H9 (cell line): ENCODE data around the gene RPS19BP1. TPM values are rescaled to one million over a fixed set of nuclear protein-coding genes. Genes with fewer than 3 reads are reported as not detected.

Experiments used
- DNase-seq: peaks from one replicate; pipeline ENCODE4 v3.0.0-alpha.2; 2017
- H2AFZ ChIP-seq: one replicate; pipeline ENCODE4 v1.6.1; 2013; ENCODE audit warnings: mild to moderate bottlenecking, low read length, control low read depth, moderate library complexity
- H2AK5ac ChIP-seq: 2 replicates; pipeline ENCODE4 v1.6.1; 2013; ENCODE audit warnings: low read length, control low read depth, mixed read lengths; ENCODE audit not compliant: insufficient read length
- H2BK120ac ChIP-seq: one replicate; pipeline ENCODE4 v1.6.1; 2013; ENCODE audit warnings: low read depth, mild to moderate bottlenecking, low read length, control low read depth, inconsistent platforms; ENCODE audit not compliant: poor library complexity, severe bottlenecking
- H2BK12ac ChIP-seq: 2 replicates; pipeline ENCODE4 v1.6.1; 2013; ENCODE audit warnings: low read length, control low read depth, mixed read lengths, low read depth; ENCODE audit not compliant: insufficient read length
- H2BK15ac ChIP-seq: 2 replicates; pipeline ENCODE4 v1.6.1; 2013; ENCODE audit warnings: low read depth, low read length, control low read depth
- H2BK20ac ChIP-seq: one replicate; pipeline ENCODE4 v1.6.1; 2013; ENCODE audit warnings: low read depth, mild to moderate bottlenecking, low read length, control low read depth, inconsistent platforms; ENCODE audit not compliant: poor library complexity, severe bottlenecking
- H2BK5ac ChIP-seq: 2 replicates; pipeline ENCODE4 v1.6.1; 2013; ENCODE audit warnings: low read length, control low read depth, mixed read lengths; ENCODE audit not compliant: insufficient read length
- H3K14ac ChIP-seq: 2 replicates; pipeline ENCODE4 v1.6.1; 2013; ENCODE audit warnings: low read length, control low read depth; ENCODE audit not compliant: insufficient read depth
- H3K18ac ChIP-seq: 2 replicates; pipeline ENCODE4 v1.6.1; 2013; ENCODE audit warnings: low read depth, mild to moderate bottlenecking, mixed read lengths, low read length, control low read depth; ENCODE audit not compliant: insufficient read length
- H3K23ac ChIP-seq: 2 replicates; pipeline ENCODE4 v1.6.1; 2013; ENCODE audit warnings: low read length, control low read depth, mixed read lengths, low read depth; ENCODE audit not compliant: insufficient read length
- H3K23me2 ChIP-seq: 2 replicates; pipeline ENCODE4 v1.6.1; 2013; ENCODE audit warnings: low read depth, mild to moderate bottlenecking, mixed read lengths, low read length, control low read depth; ENCODE audit not compliant: insufficient read length, poor library complexity, severe bottlenecking
- H3K27ac ChIP-seq: 2 replicates; pipeline ENCODE4 v1.5.1; 2013; ENCODE audit warnings: low read length, control low read depth, mixed read lengths, low read depth; ENCODE audit not compliant: insufficient read length
- H3K27me3 ChIP-seq: 2 replicates; pipeline ENCODE4 v1.6.1; 2013; ENCODE audit warnings: low read length, control low read depth, inconsistent platforms; ENCODE audit not compliant: insufficient read depth
- H3K4ac ChIP-seq: 2 replicates; pipeline ENCODE4 v1.6.1; 2013; ENCODE audit warnings: low read depth, mild to moderate bottlenecking, control low read depth, inconsistent platforms, low read length, moderate library complexity
- H3K4me1 ChIP-seq: 2 replicates; pipeline ENCODE4 v1.6.1; 2013; ENCODE audit warnings: low read length, control low read depth, inconsistent platforms; ENCODE audit not compliant: insufficient read depth
- H3K4me2 ChIP-seq: 2 replicates; pipeline ENCODE4 v1.6.1; 2013; ENCODE audit warnings: low read length, control low read depth, mixed read lengths; ENCODE audit not compliant: insufficient read length, insufficient read depth
- H3K56ac ChIP-seq: 2 replicates; pipeline ENCODE4 v1.6.1; 2013; ENCODE audit warnings: low read depth, mild to moderate bottlenecking, mixed read lengths, low read length, control low read depth; ENCODE audit not compliant: insufficient read length
- H3K79me1 ChIP-seq: 2 replicates; pipeline ENCODE4 v1.6.1; 2013; ENCODE audit warnings: low read depth, mild to moderate bottlenecking, moderate library complexity, low read length, control low read depth, inconsistent platforms; ENCODE audit not compliant: insufficient read depth, poor library complexity, severe bottlenecking
- H3K79me2 ChIP-seq: 2 replicates; pipeline ENCODE4 v1.6.1; 2013; ENCODE audit warnings: low read length, control low read depth, inconsistent platforms; ENCODE audit not compliant: insufficient read depth
- H3K9ac ChIP-seq: 2 replicates; pipeline ENCODE4 v1.6.1; 2013; ENCODE audit warnings: low read length, control low read depth, mixed read lengths; ENCODE audit not compliant: insufficient read length; ENCODE audit errors: extremely low read depth
- H3K9me3 ChIP-seq: one replicate; pipeline ENCODE4 v1.6.1; 2013; ENCODE audit warnings: low read depth, low read length, inconsistent platforms; ENCODE audit not compliant: control insufficient read depth
- H3T11ph ChIP-seq: one replicate; pipeline ENCODE4 v1.6.1; 2013; ENCODE audit warnings: mild to moderate bottlenecking, low read length, control low read depth, inconsistent platforms
- H4K20me1 ChIP-seq: one replicate; pipeline ENCODE4 v1.6.1; 2013; ENCODE audit not compliant: control insufficient read depth, insufficient read length, insufficient read depth
- H4K5ac ChIP-seq: 2 replicates; pipeline ENCODE4 v1.6.1; 2013; ENCODE audit warnings: low read depth, mild to moderate bottlenecking, mixed read lengths, low read length, control low read depth; ENCODE audit not compliant: insufficient read length
- H4K8ac ChIP-seq: replicated peaks from 2 replicates; pipeline ENCODE4 v1.6.1; 2013; ENCODE audit warnings: low read length, control low read depth, mixed read lengths, low read depth; ENCODE audit not compliant: insufficient read length
- H4K91ac ChIP-seq: 2 replicates; pipeline ENCODE4 v1.6.1; 2013; ENCODE audit warnings: low read depth, mild to moderate bottlenecking, moderate library complexity, mixed read lengths, low read length, control low read depth; ENCODE audit not compliant: insufficient read length
- H3K27ac Mint-ChIP-seq, 3 experiments: 2 replicates in 2 of 3; 3 replicates in 1 of 3; pipeline ENCODE4 v1.8.0; 2020 to 2021; ENCODE audit warnings: mixed read lengths in 3 of 3, mild to moderate bottlenecking in 1 of 3, moderate library complexity in 1 of 3
- H3K27me3 Mint-ChIP-seq: 2 replicates; pipeline ENCODE4 v1.8.0; 2021; ENCODE audit warnings: low read depth, mild to moderate bottlenecking, moderate library complexity, mixed read lengths
- H3K36me3 Mint-ChIP-seq, 3 experiments: 2 replicates in 2 of 3; 3 replicates in 1 of 3; pipeline ENCODE4 v1.8.0; 2020 to 2021; ENCODE audit warnings: low read depth in 3 of 3, mixed read lengths in 3 of 3; ENCODE audit not compliant: insufficient read depth in 1 of 3
- H3K4me1 Mint-ChIP-seq, 2 experiments: 2 replicates each; pipeline ENCODE4 v1.8.0; 2020; ENCODE audit warnings: mixed read lengths in 2 of 2
- H3K4me3 Mint-ChIP-seq, 2 experiments: 2 replicates in 1 of 2; 3 replicates in 1 of 2; pipeline ENCODE4 v1.8.0; 2020 to 2021; ENCODE audit warnings: mild to moderate bottlenecking in 2 of 2, mixed read lengths in 2 of 2, moderate library complexity in 1 of 2
- H3K9me3 Mint-ChIP-seq, 2 experiments: 2 replicates in 1 of 2; 3 replicates in 1 of 2; pipeline ENCODE4 v1.8.0; 2020; ENCODE audit warnings: mild to moderate bottlenecking in 2 of 2, mixed read lengths in 2 of 2, moderate library complexity in 1 of 2
- CTCF ChIP-seq: fragments of 200-600 bp; sonication (generic); conservative IDR thresholded peaks from 3 replicates; pipeline ENCODE4 v1.8.0; 2021; ENCODE audit warnings: antibody characterized with exemption, mild to moderate bottlenecking
- WGBS: extraction: QIAGEN DNeasy Blood & Tissue Kit; methylation state at CpG from one replicate; pipeline ENCODE4 v1.1.7; 2013; ENCODE audit warnings: missing lambda C conversion rate, low lambda C conversion rate, mixed read lengths; ENCODE audit not compliant: insufficient read length; ENCODE audit errors: extremely low coverage; 5-methylcytosine and 5-hydroxymethylcytosine counted together
- total RNA-seq: library from RNA; stranded (reverse); gene quantifications from 2 replicates; pipeline ENCODE4 v1.2.1, GENCODE V29; 2021

The RPS19BP1 gene
- total RNA-seq, 1 experiment from 2014 or later: 65.0 TPM

GRCh38 chr22:39482768-39483167 lies 49.8 kb downstream of the RPS19BP1 start:
- Histone ChIP-seq H3K79me1 (no peaks in the 10 kb centered on the region), H3K56ac (no peak overlapping the region), H3T11ph (no peak overlapping the region), H3K4me2 (no peak overlapping the region), H2BK5ac (no peak overlapping the region), H2BK120ac (no peak overlapping the region), H4K8ac (no peak overlapping the region), H3K23me2 (no peaks in the 10 kb centered on the region), H3K9me3 (no peaks in the 10 kb centered on the region), H3K4me1 (no peaks in the 10 kb centered on the region), H3K9ac (no peak overlapping the region), H3K27ac (no peak overlapping the region), H4K20me1 (no peaks in the 10 kb centered on the region), H4K5ac (no peak overlapping the region), H3K23ac (no peak overlapping the region), H4K91ac (no peak overlapping the region), H2BK15ac (no peak overlapping the region), H2AK5ac (no peak overlapping the region), H3K27me3 (no peaks in the 10 kb centered on the region), H2BK20ac (no peak overlapping the region), H3K79me2 (no peaks in the 10 kb centered on the region), H3K18ac (no peak overlapping the region), H2BK12ac (no peak overlapping the region), H3K14ac (no peak overlapping the region), H2AFZ (no peak overlapping the region), H3K4ac (no peak overlapping the region)
- peaks cover 41% of the 10 kb centered on the region for H3K27me3 Mint-ChIP-seq
- no peak for DNase-seq
- H3K4me1 Mint-ChIP-seq: no peaks in the 10 kb centered on the region
- H3K9me3 Mint-ChIP-seq: no peaks in the 10 kb centered on the region
- no CpG with 5 or more reads among the region's 3 CpGs for WGBS
- H3K27ac Mint-ChIP-seq: no peak overlapping the region
- H3K4me3 Mint-ChIP-seq: no peak overlapping the region
- TF ChIP-seq CTCF: no peak
- H3K36me3 Mint-ChIP-seq: no peaks in the 10 kb centered on the region
